RPMI7951 (cell line): ENCODE results near the gene VSTM2A. TPM values are rescaled to one million over a fixed set of nuclear protein-coding genes. Genes with fewer than 3 reads are reported as not detected.
"Not testable (repeated sequence)": the region's sequence is repeated elsewhere in the genome, so short reads cannot be mapped to it uniquely, and the experiment has no call there.

Experiments
- DNase-seq: peaks from one replicate; pipeline ENCODE4 v3.0.0-alpha.2; 2012; ENCODE audit warnings: low read depth
- total RNA-seq: library from RNA; depleted of rRNA; stranded (reverse); fragments of >200 nt; shearing (Covaris generic); gene quantifications from 2 replicates; pipeline ENCODE4 v1.2.3, GENCODE V29; 2014; rRNA removed

The VSTM2A gene
- 0.49 TPM in 1 of 2 replicates, not detected in the other for total RNA-seq

GRCh38 chr7:54541669-54542625 lies at the start of gene VSTM2A:
VSTM2A (plus strand) TSS chr7:54542375; CDS start chr7:54542731, 356 bp downstream.
- peak; percentile 2 for DNase-seq

GRCh38 chr7:54504531-54504930 lies 37.6 kb upstream of the VSTM2A start:
- DNase-seq, result not testable (repeated sequence)

- no peak for DNase-seq
These were observed 12.6 kb upstream of the VSTM2A start for GRCh38 chr7:54529568-54529967.

GRCh38 chr7:54538122-54538521 lies 4.1 kb upstream of the VSTM2A start:
- no peak for DNase-seq

- peak; percentile 43 for DNase-seq
These were observed 895 bp downstream of the VSTM2A start for GRCh38 chr7:54543051-54543488.

GRCh38 chr7:54544149-54544526 lies 2.0 kb downstream of the VSTM2A start:
- no peak for DNase-seq

- DNase-seq, result no peak
These were observed 2.5 kb downstream of the VSTM2A start for GRCh38 chr7:54544527-54545240.

- DNase-seq, result no peak
These were observed 3.0 kb downstream of the VSTM2A start for GRCh38 chr7:54545241-54545563.

GRCh38 chr7:54546081-54546985 lies 4.2 kb downstream of the VSTM2A start:
- DNase-seq, result no peak

- peak; percentile 2 for DNase-seq
These were observed 4.8 kb downstream of the VSTM2A start for GRCh38 chr7:54546986-54547314.

GRCh38 chr7:54550471-54550870 lies 8.3 kb downstream of the VSTM2A start:
- no peak for DNase-seq

GRCh38 chr7:54556121-54556520 lies 13.9 kb downstream of the VSTM2A start:
- DNase-seq, result no peak

GRCh38 chr7:54559401-54559800 lies 17.2 kb downstream of the VSTM2A start:
- no peak for DNase-seq

GRCh38 chr7:54560198-54560597 lies 18.0 kb downstream of the VSTM2A start:
- DNase-seq, result no peak

GRCh38 chr7:54560723-54561122 lies 18.5 kb downstream of the VSTM2A start:
- DNase-seq, result no peak

- DNase-seq, result no peak
These were observed 21.2 kb downstream of the VSTM2A start for GRCh38 chr7:54563329-54563916.

GRCh38 chr7:54565432-54565831 lies 23.3 kb downstream of the VSTM2A start:
- no peak for DNase-seq

GRCh38 chr7:54581511-54581910 lies 39.3 kb downstream of the VSTM2A start:
- DNase-seq, result peak; percentile 50

GRCh38 chr7:54591404-54592386 lies 49.5 kb downstream of the VSTM2A start:
- DNase-seq, result no peak

- DNase-seq, result no peak
These were observed 54.6 kb downstream of the VSTM2A start for GRCh38 chr7:54596747-54597146.
